EH (cell line): ENCODE data around the gene FAM209B.

Experiments used
- DNase-seq: peaks from one replicate; pipeline ENCODE4 v3.0.0-alpha.2; 2015; ENCODE audit warnings: low read depth

Gene FAM209B

GRCh38 chr20:56540415-56540814 lies 7.4 kb downstream of the FAM209B start:
- peak; percentile 14 for DNase-seq

GRCh38 chr20:56542489-56543030 lies 9.5 kb downstream of the FAM209B start:
- DNase-seq = peak; percentile 13

- DNase-seq = no peak
Observed at GRCh38 chr20:56551571-56551970, 18.5 kb downstream of the FAM209B start.

GRCh38 chr20:56552911-56553629 lies 20.0 kb downstream of the FAM209B start:
- DNase-seq = no peak

- DNase-seq = peak; percentile 99
Observed at GRCh38 chr20:56554869-56555268, 21.8 kb downstream of the FAM209B start.

- DNase-seq = no peak
Observed at GRCh38 chr20:56558968-56559367, 25.9 kb downstream of the FAM209B start.

GRCh38 chr20:56564526-56564925 lies 31.5 kb downstream of the FAM209B start:
- DNase-seq = peak; percentile 42

GRCh38 chr20:56565511-56565910 lies 32.5 kb downstream of the FAM209B start:
- DNase-seq = no peak

- DNase-seq = peak; percentile 18
Observed at GRCh38 chr20:56566621-56567020, 33.6 kb downstream of the FAM209B start.

GRCh38 chr20:56570832-56571231 lies 37.8 kb downstream of the FAM209B start:
- DNase-seq = no peak

GRCh38 chr20:56572172-56572571 lies 39.1 kb downstream of the FAM209B start:
- DNase-seq = no peak

GRCh38 chr20:56573986-56574385 lies 40.9 kb downstream of the FAM209B start:
- DNase-seq = no peak

GRCh38 chr20:56574531-56575142 lies 41.6 kb downstream of the FAM209B start:
- no peak for DNase-seq

GRCh38 chr20:56575157-56575556 lies 42.1 kb downstream of the FAM209B start:
- DNase-seq = no peak

GRCh38 chr20:56575961-56576360 lies 42.9 kb downstream of the FAM209B start:
- no peak for DNase-seq

GRCh38 chr20:56579301-56579710 lies 46.3 kb downstream of the FAM209B start:
- no peak for DNase-seq

- no peak for DNase-seq
Observed at GRCh38 chr20:56580226-56580625, 47.2 kb downstream of the FAM209B start.

GRCh38 chr20:56581701-56582100 lies 48.7 kb downstream of the FAM209B start:
- DNase-seq = no peak

GRCh38 chr20:56582542-56582941 lies 49.5 kb downstream of the FAM209B start:
- DNase-seq = no peak

GRCh38 chr20:56584916-56585315 lies 51.9 kb downstream of the FAM209B start:
- no peak for DNase-seq
